ENCODE data around the gene ZNF804A.
A peak's percentile ranks its signal among the peaks of the same experiment; 100 is the strongest.

ZNF804A gene

DNA sequence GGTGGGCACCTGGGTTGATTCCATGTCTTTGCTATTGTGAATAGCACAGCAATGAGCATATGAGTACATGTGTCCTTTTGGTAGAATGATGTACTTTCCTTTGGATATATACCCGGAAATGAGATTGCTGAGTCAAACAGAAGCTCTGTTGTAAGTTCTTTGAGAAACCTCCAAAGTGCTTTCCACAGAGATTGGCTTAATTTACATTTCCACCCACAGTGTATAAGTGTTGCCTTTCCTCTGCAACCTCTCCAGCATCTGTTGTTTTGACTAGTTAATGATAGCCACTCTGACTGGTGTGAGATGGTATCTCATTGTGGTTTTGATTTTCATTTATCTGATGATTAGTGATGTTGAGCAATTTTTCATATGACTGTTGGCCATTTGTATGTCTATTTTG lies 194.8 kb downstream of the ZNF804A start:
- no peak for DNase-seq
- H2BK120ac ChIP-seq (ENCODE audit: low read depth, low read length), result no peak overlapping the region
- no peak overlapping the region for H3K18ac ChIP-seq (ENCODE audit: low read length)
- H3K79me2 ChIP-seq (ENCODE audit: control insufficient read depth, insufficient read depth, low read length), result no peaks in the 10 kb centered on the region
- no peak overlapping the region for H4K8ac ChIP-seq (ENCODE audit: low read depth, low read length)
- H3K27ac ChIP-seq (ENCODE audit: low read depth, low read length), result no peak overlapping the region
- no peaks in the 10 kb centered on the region for H3K36me3 ChIP-seq (ENCODE audit: control insufficient read depth, insufficient read depth, low read length)
- no peak overlapping the region for H3K9ac ChIP-seq (ENCODE audit: low read length)
- H3K4ac ChIP-seq (ENCODE audit: low read depth, low read length), result no peak overlapping the region
- no peaks in the 10 kb centered on the region for H3K4me1 ChIP-seq (ENCODE audit: control insufficient read depth, low read depth, low read length)
- H3K56ac ChIP-seq (ENCODE audit: low read length), result no peak overlapping the region
- H3K4me2 ChIP-seq (ENCODE audit: low read length), result no peak overlapping the region
- no peak overlapping the region for H3K4me3 ChIP-seq (ENCODE audit: low read length)
- H3K23ac ChIP-seq (ENCODE audit: low read length), result no peak overlapping the region
- no peak overlapping the region for H4K5ac ChIP-seq (ENCODE audit: low read length)
- no peak overlapping the region for H2BK15ac ChIP-seq (replicated peaks; ENCODE audit: low read depth)
- H3K27me3 ChIP-seq (ENCODE audit: insufficient read depth, low read length, poor library complexity), result no peaks in the 10 kb centered on the region
- no peak overlapping the region for H2AK5ac ChIP-seq (ENCODE audit: low read length)
- H3K79me1 ChIP-seq (ENCODE audit: low read length), result no peaks in the 10 kb centered on the region
- H2BK5ac ChIP-seq (ENCODE audit: low read length), result no peak overlapping the region
- no CpG with 5 or more reads among the region's 1 CpG for WGBS (ENCODE audit: extremely low coverage, insufficient coverage, low lambda C conversion rate)

DNA sequence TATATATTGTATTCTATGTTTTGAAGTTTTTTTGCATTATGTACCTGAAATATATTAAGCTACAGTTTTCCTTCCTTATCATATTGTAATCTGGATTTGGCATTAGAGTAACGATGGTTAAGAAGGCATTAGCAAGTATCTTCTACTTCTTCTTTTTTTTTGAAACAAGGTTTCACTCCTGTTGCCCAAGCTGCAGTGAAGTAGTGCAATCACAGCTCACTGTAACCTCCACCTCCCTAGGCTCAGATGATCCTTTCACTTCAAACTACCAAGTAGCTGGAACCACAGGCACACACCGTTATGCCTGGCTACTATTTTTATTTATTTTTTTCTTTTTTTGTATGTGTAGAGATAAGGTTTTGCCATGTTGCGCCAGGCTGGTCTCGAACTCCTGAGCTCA lies 201.1 kb downstream of the ZNF804A start:
- Histone ChIP-seq H3K4me3 (ENCODE audit: low read length) (no peak overlapping the region), H3K4me2 (ENCODE audit: low read length) (no peak overlapping the region), H3K79me2 (ENCODE audit: control insufficient read depth, insufficient read depth, low read length) (no peaks in the 10 kb centered on the region), H3K18ac (ENCODE audit: low read length) (no peak overlapping the region), H4K5ac (ENCODE audit: low read length) (no peak overlapping the region), H3K4me1 (ENCODE audit: control insufficient read depth, low read depth, low read length) (no peaks in the 10 kb centered on the region), H2BK120ac (ENCODE audit: low read depth, low read length) (no peak overlapping the region), H2BK5ac (ENCODE audit: low read length) (no peak overlapping the region), H2AK5ac (ENCODE audit: low read length) (no peak overlapping the region), H3K56ac (ENCODE audit: low read length) (no peak overlapping the region), H3K27ac (ENCODE audit: low read depth, low read length) (no peak overlapping the region), H3K27me3 (ENCODE audit: insufficient read depth, low read length, poor library complexity) (no peaks in the 10 kb centered on the region), H3K9ac (ENCODE audit: low read length) (no peak overlapping the region), H3K79me1 (ENCODE audit: low read length) (no peaks in the 10 kb centered on the region), H3K36me3 (ENCODE audit: control insufficient read depth, insufficient read depth, low read length) (no peaks in the 10 kb centered on the region), H3K23ac (ENCODE audit: low read length) (no peak overlapping the region), H2BK15ac (replicated peaks; ENCODE audit: low read depth) (no peak overlapping the region), H4K8ac (ENCODE audit: low read depth, low read length) (no peak overlapping the region), H3K4ac (ENCODE audit: low read depth, low read length) (no peak overlapping the region)
- no CpG with 5 or more reads among the region's 4 CpGs for WGBS (ENCODE audit: extremely low coverage, insufficient coverage, low lambda C conversion rate)
- no peak for DNase-seq

DNA sequence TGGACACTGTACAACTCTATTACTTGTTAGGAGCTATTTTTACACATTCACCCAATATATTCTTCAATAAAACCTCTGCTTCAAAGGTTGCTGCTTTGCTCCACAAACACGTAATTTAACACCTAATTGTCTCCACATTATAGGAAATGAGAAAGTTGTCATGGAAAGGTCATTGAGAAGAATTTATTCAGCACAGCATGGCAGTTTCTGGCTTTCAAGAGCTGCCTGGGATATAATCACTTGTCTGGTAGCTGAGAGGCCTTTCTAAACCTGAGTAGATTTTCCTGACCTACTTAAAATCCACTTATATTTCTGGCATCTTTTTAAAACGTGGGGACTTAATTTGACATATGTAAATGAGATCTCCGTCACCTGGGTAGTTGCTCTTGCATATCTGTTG lies 216.1 kb downstream of the ZNF804A start:
- H3K79me2 ChIP-seq (ENCODE audit: control insufficient read depth, insufficient read depth, low read length), result no peaks in the 10 kb centered on the region
- no peak overlapping the region for H4K8ac ChIP-seq (ENCODE audit: low read depth, low read length)
- H3K36me3 ChIP-seq (ENCODE audit: control insufficient read depth, insufficient read depth, low read length), result no peaks in the 10 kb centered on the region
- whole genome bisulfite sequencing (ENCODE audit: extremely low coverage, insufficient coverage, low lambda C conversion rate), result no CpG with 5 or more reads among the region's 3 CpGs
- no peak overlapping the region for H3K4ac ChIP-seq (ENCODE audit: low read depth, low read length)
- no peak overlapping the region for H3K4me2 ChIP-seq (ENCODE audit: low read length)
- no peak overlapping the region for H3K18ac ChIP-seq (ENCODE audit: low read length)
- no peak overlapping the region for H2BK120ac ChIP-seq (ENCODE audit: low read depth, low read length)
- no peak overlapping the region for H2BK5ac ChIP-seq (ENCODE audit: low read length)
- no peak overlapping the region for H3K56ac ChIP-seq (ENCODE audit: low read length)
- H3K79me1 ChIP-seq (ENCODE audit: low read length), result no peaks in the 10 kb centered on the region
- no peak overlapping the region for H4K5ac ChIP-seq (ENCODE audit: low read length)
- H2AK5ac ChIP-seq (ENCODE audit: low read length), result no peak overlapping the region
- no peak overlapping the region for H3K4me3 ChIP-seq (ENCODE audit: low read length)
- peak; percentile 33 for DNase-seq
- no peak overlapping the region for H3K27ac ChIP-seq (ENCODE audit: low read depth, low read length)
- H3K23ac ChIP-seq (ENCODE audit: low read length), result no peak overlapping the region
- no peaks in the 10 kb centered on the region for H3K4me1 ChIP-seq (ENCODE audit: control insufficient read depth, low read depth, low read length)
- H2BK15ac ChIP-seq (replicated peaks; ENCODE audit: low read depth), result no peak overlapping the region
- no peaks in the 10 kb centered on the region for H3K27me3 ChIP-seq (ENCODE audit: insufficient read depth, low read length, poor library complexity)
- H3K9ac ChIP-seq (ENCODE audit: low read length), result no peak overlapping the region

DNA sequence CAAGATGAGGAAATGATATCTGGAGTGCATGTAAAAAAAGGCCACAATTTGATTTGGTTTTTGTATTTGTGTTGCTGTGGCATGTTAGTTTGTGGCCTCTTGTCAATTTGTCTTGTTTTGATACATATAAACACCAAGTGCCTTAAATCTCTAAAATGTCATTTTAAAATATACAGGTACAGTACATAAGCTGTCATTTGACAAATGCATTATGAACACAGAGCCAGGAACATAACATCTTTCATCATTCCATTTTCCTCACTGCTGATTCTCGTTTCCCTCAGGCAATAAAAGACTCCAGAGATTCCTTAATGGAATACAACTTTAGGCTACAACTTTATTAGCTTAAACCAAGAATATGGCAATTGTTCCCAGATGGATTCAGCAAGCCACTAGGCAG lies 217.5 kb downstream of the ZNF804A start:
- H3K4ac ChIP-seq (ENCODE audit: low read depth, low read length), result no peak overlapping the region
- H2AK5ac ChIP-seq (ENCODE audit: low read length), result no peak overlapping the region
- H3K4me1 ChIP-seq (ENCODE audit: control insufficient read depth, low read depth, low read length), result no peaks in the 10 kb centered on the region
- H3K18ac ChIP-seq (ENCODE audit: low read length), result no peak overlapping the region
- no peaks in the 10 kb centered on the region for H3K27me3 ChIP-seq (ENCODE audit: insufficient read depth, low read length, poor library complexity)
- no peak overlapping the region for H3K56ac ChIP-seq (ENCODE audit: low read length)
- H3K4me2 ChIP-seq (ENCODE audit: low read length), result no peak overlapping the region
- H3K79me1 ChIP-seq (ENCODE audit: low read length), result no peaks in the 10 kb centered on the region
- WGBS (ENCODE audit: extremely low coverage, insufficient coverage, low lambda C conversion rate), result no CpG with 5 or more reads among the region's 1 CpG
- no peaks in the 10 kb centered on the region for H3K36me3 ChIP-seq (ENCODE audit: control insufficient read depth, insufficient read depth, low read length)
- H3K4me3 ChIP-seq (ENCODE audit: low read length), result no peak overlapping the region
- no peak overlapping the region for H4K8ac ChIP-seq (ENCODE audit: low read depth, low read length)
- no peaks in the 10 kb centered on the region for H3K79me2 ChIP-seq (ENCODE audit: control insufficient read depth, insufficient read depth, low read length)
- no peak for DNase-seq
- no peak overlapping the region for H2BK5ac ChIP-seq (ENCODE audit: low read length)
- no peak overlapping the region for H4K5ac ChIP-seq (ENCODE audit: low read length)
- H3K23ac ChIP-seq (ENCODE audit: low read length), result no peak overlapping the region
- H2BK120ac ChIP-seq (ENCODE audit: low read depth, low read length), result no peak overlapping the region
- no peak overlapping the region for H2BK15ac ChIP-seq (replicated peaks; ENCODE audit: low read depth)
- H3K9ac ChIP-seq (ENCODE audit: low read length), result no peak overlapping the region
- no peak overlapping the region for H3K27ac ChIP-seq (ENCODE audit: low read depth, low read length)

GRCh38 chr2:184824597-184824996 lies 226.3 kb downstream of the ZNF804A start:
- no peak overlapping the region for H3K4ac ChIP-seq (ENCODE audit: low read depth, low read length)
- no CpG with 5 or more reads among the region's 2 CpGs for WGBS (ENCODE audit: extremely low coverage, insufficient coverage, low lambda C conversion rate)
- DNase-seq, result peak; percentile 16

DNA sequence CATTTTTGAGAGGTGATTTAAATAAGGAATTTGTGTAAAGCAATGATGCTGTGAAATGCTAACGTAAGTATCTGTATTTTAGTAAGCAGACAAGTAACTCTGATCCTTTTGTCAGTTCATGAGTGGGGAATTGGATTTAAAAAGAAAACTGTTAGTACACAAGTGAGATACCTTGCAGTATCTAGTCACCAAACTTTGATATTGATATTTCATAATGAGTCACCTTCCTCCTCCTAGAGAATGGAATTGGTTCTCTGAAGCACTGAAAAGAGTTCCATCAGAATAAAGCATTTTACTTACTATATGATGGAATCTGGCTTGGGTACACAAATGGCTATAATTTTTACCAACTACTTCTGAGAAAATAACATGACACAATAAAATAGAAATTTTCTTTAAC lies 232.2 kb downstream of the ZNF804A start:
- H3K79me2 ChIP-seq (ENCODE audit: control insufficient read depth, insufficient read depth, low read length), result no peaks in the 10 kb centered on the region
- no peak for DNase-seq
- H3K27ac ChIP-seq (ENCODE audit: low read depth, low read length), result no peak overlapping the region
- no peak overlapping the region for H2AK5ac ChIP-seq (ENCODE audit: low read length)
- no peak overlapping the region for H3K4ac ChIP-seq (ENCODE audit: low read depth, low read length)
- no peaks in the 10 kb centered on the region for H3K36me3 ChIP-seq (ENCODE audit: control insufficient read depth, insufficient read depth, low read length)
- WGBS (ENCODE audit: extremely low coverage, insufficient coverage, low lambda C conversion rate), result 100% methylated on average over 1 of the region's 1 CpG
- H3K79me1 ChIP-seq (ENCODE audit: low read length), result no peaks in the 10 kb centered on the region
- H4K5ac ChIP-seq (ENCODE audit: low read length), result no peak overlapping the region
- H3K18ac ChIP-seq (ENCODE audit: low read length), result no peak overlapping the region
- H2BK5ac ChIP-seq (ENCODE audit: low read length), result no peak overlapping the region
- no peak overlapping the region for H2BK120ac ChIP-seq (ENCODE audit: low read depth, low read length)
- H3K4me3 ChIP-seq (ENCODE audit: low read length), result no peak overlapping the region
- no peak overlapping the region for H3K23ac ChIP-seq (ENCODE audit: low read length)
- H3K4me2 ChIP-seq (ENCODE audit: low read length), result no peak overlapping the region
- H2BK15ac ChIP-seq (replicated peaks; ENCODE audit: low read depth), result no peak overlapping the region
- no peaks in the 10 kb centered on the region for H3K27me3 ChIP-seq (ENCODE audit: insufficient read depth, low read length, poor library complexity)
- no peaks in the 10 kb centered on the region for H3K4me1 ChIP-seq (ENCODE audit: control insufficient read depth, low read depth, low read length)
- no peak overlapping the region for H3K9ac ChIP-seq (ENCODE audit: low read length)
- H3K56ac ChIP-seq (ENCODE audit: low read length), result no peak overlapping the region
- H4K8ac ChIP-seq (ENCODE audit: low read depth, low read length), result no peak overlapping the region

More at GRCh38 chr2:184824597-184824996, 226.3 kb downstream of the ZNF804A start:
- H3K4me3 ChIP-seq (ENCODE audit: low read length), result no peak overlapping the region
- H3K36me3 ChIP-seq (ENCODE audit: control insufficient read depth, insufficient read depth, low read length), result no peaks in the 10 kb centered on the region
- H2BK120ac ChIP-seq (ENCODE audit: low read depth, low read length), result no peak overlapping the region
- H2BK5ac ChIP-seq (ENCODE audit: low read length), result no peak overlapping the region
- H3K4me2 ChIP-seq (ENCODE audit: low read length), result no peak overlapping the region
- peak overlapping the region; percentile 76 for H4K8ac ChIP-seq (ENCODE audit: low read depth, low read length)
- H3K23ac ChIP-seq (ENCODE audit: low read length), result no peak overlapping the region
- H4K5ac ChIP-seq (ENCODE audit: low read length), result no peak overlapping the region
- no peaks in the 10 kb centered on the region for H3K4me1 ChIP-seq (ENCODE audit: control insufficient read depth, low read depth, low read length)
- no peak overlapping the region for H3K18ac ChIP-seq (ENCODE audit: low read length)
- H3K27ac ChIP-seq (ENCODE audit: low read depth, low read length), result no peak overlapping the region
- H2BK15ac ChIP-seq (replicated peaks; ENCODE audit: low read depth), result no peak overlapping the region
- no peaks in the 10 kb centered on the region for H3K27me3 ChIP-seq (ENCODE audit: insufficient read depth, low read length, poor library complexity)
- H2AK5ac ChIP-seq (ENCODE audit: low read length), result no peak overlapping the region
- H3K79me2 ChIP-seq (ENCODE audit: control insufficient read depth, insufficient read depth, low read length), result no peaks in the 10 kb centered on the region
- no peaks in the 10 kb centered on the region for H3K79me1 ChIP-seq (ENCODE audit: low read length)
- no peak overlapping the region for H3K56ac ChIP-seq (ENCODE audit: low read length)
- H3K9ac ChIP-seq (ENCODE audit: low read length), result no peak overlapping the region

Data from mesendoderm (in vitro differentiated cells).